K562 (cell line): ENCODE measurements around the gene CSN3. TPM values are rescaled to one million over a fixed set of nuclear protein-coding genes. Genes with fewer than 3 reads are reported as not detected.
"Not testable (repeated sequence)": the region's sequence is repeated elsewhere in the genome, so short reads cannot be mapped to it uniquely, and the experiment has no call there.

Experiments
- ATAC-seq: fragments of 200-7000 bp; cut with Tn5 transposase; 3 replicates; pipeline ENCODE4 v1.9.1; 2020; ENCODE audit warnings: moderate library complexity
- BruUV-seq: library from RNA; stranded (reverse); fragments of 400-500 nt; replicated peaks from 2 replicates; lab custom pipeline; 2021; lab: Mats Ljungman, UMichigan
- CTCF ChIA-PET: fragments of 300-600 bp; formaldehyde crosslinking; extraction: SDS; loops from one replicate; lab custom pipeline; 2021; ENCODE audit warnings: low intra/inter-chr PET ratio; lab: Yijun Ruan, JAX
- POLR2A ChIA-PET: fragments of 300-600, 350-650 bp; sonication (Branson Sonifier 250); formaldehyde crosslinking; extraction: SDS; loops from one replicate; lab custom pipeline; 2021; ENCODE audit warnings: antibody characterized with exemption, inconsistent platforms; lab: Yijun Ruan, JAX
- DNase-seq, 4 experiments: peaks; one replicate each; pipeline versions ENCODE4 v3.0.0 to v3.0.0-alpha.2; 2011 to 2018; ENCODE audit warnings: low spot score in 3 of 4, mixed read lengths in 3 of 4; ENCODE audit errors: extremely low read depth in 1 of 4
- FAIRE-seq: peaks from 2 replicates; lab custom pipeline; 2011; peaks lifted over from hg19 to GRCh38; lab: Jason Lieb, UNC
- H2AFZ ChIP-seq: 2 replicates; pipeline ENCODE4 v1.6.0; 2011; ENCODE audit warnings: low read depth, low read length, control low read depth, inconsistent platforms
- H3K27ac ChIP-seq: fragments of 200-600 bp; 3 replicates; pipeline ENCODE4 v1.8.0; 2011; ENCODE audit warnings: low read depth, mild to moderate bottlenecking, control low read depth, inconsistent platforms, low read length, moderate library complexity, mixed read lengths; ENCODE audit errors: extremely low read depth
- H3K27me3 ChIP-seq, 2 experiments: fragments of 300-600 bp in 1 of 2; 2 replicates in 1 of 2; 3 replicates in 1 of 2; pipeline versions ENCODE4 v1.6.0 to v1.8.0; 2011; ENCODE audit warnings: inconsistent platforms in 2 of 2, low read length in 2 of 2, mild to moderate bottlenecking in 1 of 2, mixed read lengths in 1 of 2, moderate library complexity in 1 of 2; ENCODE audit not compliant: control insufficient read depth in 2 of 2, insufficient read depth in 2 of 2
- H3K36me3 ChIP-seq: fragments of 300-600 bp; 3 replicates; pipeline ENCODE4 v1.8.0; 2011; ENCODE audit warnings: mild to moderate bottlenecking, low read length, inconsistent platforms; ENCODE audit not compliant: control insufficient read depth, insufficient read depth
- H3K4me1 ChIP-seq, 2 experiments: fragments of 200-600 bp in 1 of 2; replicated peaks in 1 of 2; 2 replicates in 1 of 2; 3 replicates in 1 of 2; pipeline versions ENCODE4 v1.5.1 to v1.8.0; 2011; ENCODE audit warnings: inconsistent platforms in 2 of 2, low read length in 2 of 2, mild to moderate bottlenecking in 1 of 2, mixed read lengths in 1 of 2, moderate library complexity in 1 of 2; ENCODE audit not compliant: control insufficient read depth in 2 of 2, insufficient read depth in 2 of 2
- H3K4me2 ChIP-seq: 2 replicates; pipeline ENCODE4 v1.6.1; 2011; ENCODE audit warnings: low read length, control low read depth, inconsistent platforms, mixed read lengths; ENCODE audit not compliant: insufficient read depth
- H3K4me3 ChIP-seq: fragments of 200-600 bp; sonication (generic), shearing (Covaris generic); 2 replicates; pipeline ENCODE4 v1.5.1; 2016; ENCODE audit warnings: control low read depth, inconsistent platforms
- H3K79me2 ChIP-seq: fragments of 200-600 bp; 3 replicates; pipeline ENCODE4 v1.8.0; 2011; ENCODE audit warnings: low read length, inconsistent platforms; ENCODE audit not compliant: control insufficient read depth, insufficient read depth
- H3K9ac ChIP-seq, 2 experiments: 2 replicates each; pipeline versions ENCODE4 v1.6.0 to v1.6.1; 2011; ENCODE audit warnings: low read depth in 2 of 2, low read length in 2 of 2, control low read depth in 1 of 2, inconsistent platforms in 1 of 2, mild to moderate bottlenecking in 1 of 2, mixed read lengths in 1 of 2; ENCODE audit not compliant: insufficient read depth in 1 of 2
- H3K9me1 ChIP-seq: one replicate; pipeline ENCODE4 v1.6.0; 2011; ENCODE audit warnings: inconsistent platforms, mild to moderate bottlenecking, low read length, moderate library complexity; ENCODE audit not compliant: control insufficient read depth, insufficient read depth
- H3K9me3 ChIP-seq: replicated peaks from 2 replicates; pipeline ENCODE4 v1.5.1; 2011; ENCODE audit warnings: low read depth, low read length, inconsistent platforms; ENCODE audit not compliant: control insufficient read depth, insufficient read depth
- H4K20me1 ChIP-seq: replicated peaks from 2 replicates; pipeline ENCODE4 v1.6.1; 2011; ENCODE audit warnings: low read length, inconsistent platforms, mixed read lengths; ENCODE audit not compliant: control insufficient read depth, insufficient read depth
- WGBS: fragments of 100-300 bp; shearing (Covaris generic); methylation state at CpG from one replicate; pipeline ENCODE4 v1.1.6; 2016; ENCODE audit warnings: low coverage, mixed read lengths; ENCODE audit not compliant: insufficient coverage; ENCODE audit errors: missing lambda C conversion rate; 5-methylcytosine and 5-hydroxymethylcytosine counted together
- in situ Hi-C: fragments of 300-500 bp; cut with MboI; formaldehyde crosslinking; loops from 4 replicates; pipeline ENCODE4 v1.15.0; 2018; ENCODE audit warnings: inconsistent platforms, mixed read lengths
- intact Hi-C: fragments of 100-400 bp; cut with micrococcal nuclease; formaldehyde crosslinking; loops from 2 replicates; pipeline ENCODE4 v1.14.2; 2022
- polyA plus RNA-seq, 8 experiments: library from polyadenylated mRNA; depleted of rRNA in 4 of 8; stranded (reverse) in 5 of 8; unstranded in 3 of 8; fragments of >200 nt; fragmentation: Nextera tagmentation in 2 of 8; fragmentation: Illumina TruSeq in 1 of 8; extraction: Ambion mirVana in 2 of 8; extraction: Trizol in 1 of 8; gene quantifications; 2 replicates each; pipeline versions ENCODE4 v1.2.1 to v1.2.3, GENCODE V29; 2011 to 2014; ENCODE audit warnings: inconsistent platforms in 1 of 8, missing spikeins in 1 of 8
- total RNA-seq, 7 experiments: library from RNA; depleted of rRNA in 6 of 7; stranded (reverse); fragments of >200 nt in 6 of 7; fragmentation: Illumina TruSeq in 2 of 7; extraction: Trizol in 2 of 7; gene quantifications; 2 replicates each; pipeline versions ENCODE4 v1.2.1 to v1.2.3, GENCODE V29; 2011 to 2021; ENCODE audit warnings: low replicate concordance in 1 of 7

Gene CSN3
- total and polyA plus RNA-seq, 9 of the 15 experiments (the other 6 are each of a cell fraction or from before 2014, with no cell fraction given) = not detected

DNA sequence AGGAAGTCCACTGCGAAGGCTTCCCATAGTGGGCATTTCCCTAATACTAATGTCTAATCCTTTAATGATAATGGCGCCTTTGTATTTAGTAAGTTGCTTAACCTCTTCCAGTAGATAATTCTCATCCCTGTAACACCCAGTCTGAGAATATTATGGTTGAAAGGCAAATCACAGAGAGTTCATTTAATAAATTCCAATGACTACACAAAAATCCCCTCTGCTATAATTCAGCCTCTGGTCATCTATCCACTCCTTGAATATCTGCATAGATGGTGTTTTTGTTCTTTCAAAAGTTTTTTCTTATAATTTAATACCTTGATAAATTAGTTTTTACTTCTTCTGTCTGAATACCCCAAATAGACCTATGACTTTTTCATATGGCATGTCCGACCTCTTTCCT lies 21.0 kb upstream of the CSN3 start:
- ATAC-seq, intact Hi-C loops: not testable (repeated sequence)
- 0% methylated on average over 3 of the region's 3 CpGs for WGBS

DNA sequence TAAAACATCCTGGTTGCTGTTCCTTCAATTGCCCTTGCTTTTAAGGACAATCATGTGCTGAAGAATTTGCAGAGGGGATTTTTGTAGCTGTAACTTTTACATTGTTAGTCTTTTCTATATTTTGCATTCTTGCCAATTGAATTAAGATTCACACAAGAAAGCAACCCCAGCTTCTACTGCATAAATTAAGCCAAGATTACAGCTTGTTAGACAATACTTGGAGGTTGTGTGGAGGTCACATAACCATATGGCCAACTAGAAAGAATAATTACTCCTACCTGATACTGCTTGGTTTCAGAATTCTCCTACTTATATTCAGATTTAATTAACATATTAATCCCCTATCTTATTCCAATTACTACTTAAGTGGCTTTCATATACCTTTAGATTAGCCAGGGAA lies 20.6 kb upstream of the CSN3 start:
- H3K27ac ChIP-seq, FAIRE-seq, BruUV-seq, H3K9me3 ChIP-seq, H3K4me2 ChIP-seq, in situ Hi-C loops, H3K79me2 ChIP-seq, H4K20me1 ChIP-seq, CTCF ChIA-PET, H3K9me1 ChIP-seq, DNase-seq, POLR2A ChIA-PET, H3K27me3 ChIP-seq, H3K9ac ChIP-seq, H3K36me3 ChIP-seq, H3K4me1 ChIP-seq, H3K4me3 ChIP-seq, ATAC-seq, intact Hi-C loops, H2AFZ ChIP-seq: not testable (repeated sequence)

More for the DNA sequence above, 21.0 kb upstream of the CSN3 start:
- H3K79me2 ChIP-seq, H3K27me3 ChIP-seq, DNase-seq, H4K20me1 ChIP-seq, H3K27ac ChIP-seq, H2AFZ ChIP-seq, in situ Hi-C loops, H3K4me2 ChIP-seq, POLR2A ChIA-PET, H3K4me1 ChIP-seq, FAIRE-seq, H3K9me1 ChIP-seq, H3K9ac ChIP-seq, CTCF ChIA-PET, BruUV-seq, H3K36me3 ChIP-seq, H3K9me3 ChIP-seq, H3K4me3 ChIP-seq: not testable (repeated sequence)
